ENCODE data around the gene LRRC10B. TPM values are rescaled to one million over a fixed set of nuclear protein-coding genes. Genes with fewer than 3 reads are reported as not detected.

Gene LRRC10B
- total RNA-seq, 4 donors from 2014 or later, result 0.13 to 1.0 TPM; not detected in 2

DNA sequence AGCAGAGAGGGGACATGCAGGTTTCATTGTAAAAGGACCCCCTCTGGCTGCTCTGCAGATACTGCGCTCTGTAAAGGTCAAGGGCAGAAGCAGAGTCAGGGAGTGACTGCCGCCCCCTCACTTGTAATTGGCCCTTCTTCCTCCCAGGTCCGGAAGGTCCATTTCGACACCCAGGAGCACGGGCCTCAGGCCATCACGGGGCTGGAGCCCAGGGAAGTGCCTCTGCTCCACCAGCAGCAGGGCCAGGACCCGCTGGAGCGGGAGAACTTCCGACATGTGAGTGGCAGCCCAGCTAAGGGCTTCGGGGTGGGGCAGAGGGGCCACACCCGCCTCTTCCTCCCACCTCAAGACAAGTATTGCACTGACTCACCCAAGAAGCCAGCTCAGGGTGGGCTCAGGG is 24.0 kb upstream of the LRRC10B start:
- H3K27me3 ChIP-seq, result peaks cover 0 to 6% (median 4%) of the 10 kb centered on the region in 3 donors
- no peaks in the 10 kb centered on the region for H3K9me3 ChIP-seq
- in situ Hi-C loops (cut with MboI; ENCODE audit: low sequenced_read_pairs in 4 of 4) (no loop called here), intact Hi-C loops (cut with DNase I; ENCODE audit: low total_unique reads) (no loop called here)
- DNase-seq (no peak), ATAC-seq (no peak)
- peaks cover 0 to 2% of the 10 kb centered on the region in 2 donors for H3K4me1 ChIP-seq
- TF ChIP-seq, protein P1, sequence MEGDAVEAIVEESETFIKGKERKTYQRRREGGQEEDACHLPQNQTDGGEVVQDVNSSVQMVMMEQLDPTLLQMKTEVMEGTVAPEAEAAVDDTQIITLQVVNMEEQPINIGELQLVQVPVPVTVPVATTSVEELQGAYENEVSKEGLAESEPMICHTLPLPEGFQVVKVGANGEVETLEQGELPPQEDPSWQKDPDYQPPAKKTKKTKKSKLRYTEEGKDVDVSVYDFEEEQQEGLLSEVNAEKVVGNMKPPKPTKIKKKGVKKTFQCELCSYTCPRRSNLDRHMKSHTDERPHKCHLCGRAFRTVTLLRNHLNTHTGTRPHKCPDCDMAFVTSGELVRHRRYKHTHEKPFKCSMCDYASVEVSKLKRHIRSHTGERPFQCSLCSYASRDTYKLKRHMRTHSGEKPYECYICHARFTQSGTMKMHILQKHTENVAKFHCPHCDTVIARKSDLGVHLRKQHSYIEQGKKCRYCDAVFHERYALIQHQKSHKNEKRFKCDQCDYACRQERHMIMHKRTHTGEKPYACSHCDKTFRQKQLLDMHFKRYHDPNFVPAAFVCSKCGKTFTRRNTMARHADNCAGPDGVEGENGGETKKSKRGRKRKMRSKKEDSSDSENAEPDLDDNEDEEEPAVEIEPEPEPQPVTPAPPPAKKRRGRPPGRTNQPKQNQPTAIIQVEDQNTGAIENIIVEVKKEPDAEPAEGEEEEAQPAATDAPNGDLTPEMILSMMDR (IDR thresholded peaks at IDR 0.05 in 4 of 5, conservative IDR thresholded peaks at IDR 0.05 in 1 of 5), result no peak
- TF ChIP-seq POLR2A (IDR thresholded peaks at IDR 0.05), result no peak
- no peak overlapping the region for H3K27ac ChIP-seq
- H3K4me3 ChIP-seq, result no peak overlapping the region
- no peaks in the 10 kb centered on the region for H3K36me3 ChIP-seq

DNA sequence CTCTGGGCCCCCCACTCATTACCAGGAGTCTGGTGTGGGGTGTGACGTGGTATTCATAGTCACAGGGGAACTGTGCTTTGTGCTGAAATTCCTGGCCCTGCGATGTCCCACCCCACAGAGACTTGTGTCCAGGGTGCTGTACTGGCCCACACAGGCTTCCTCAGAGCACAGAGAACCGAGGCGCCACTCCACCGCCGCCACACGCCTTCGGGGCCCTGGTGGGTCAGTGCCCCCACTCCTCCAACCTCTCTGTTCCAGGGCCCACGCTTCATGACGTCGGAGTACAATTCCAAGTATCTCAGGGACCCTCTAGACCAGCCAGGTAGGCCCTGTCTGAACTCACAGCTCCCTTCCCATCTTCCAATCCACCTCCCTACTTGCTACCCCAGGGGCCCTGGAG is 23.5 kb upstream of the LRRC10B start:
- ATAC-seq (no peak), DNase-seq (no peak)
- no peak for TF ChIP-seq POLR2A (IDR thresholded peaks at IDR 0.05)
- TF ChIP-seq, protein P1 (IDR thresholded peaks at IDR 0.05 in 4 of 5, conservative IDR thresholded peaks at IDR 0.05 in 1 of 5), result no peak
- no peak overlapping the region for H3K27ac ChIP-seq
- intact Hi-C loops (cut with DNase I; ENCODE audit: low total_unique reads) (no loop called here), in situ Hi-C loops (cut with MboI; ENCODE audit: low sequenced_read_pairs in 4 of 4) (no loop called here)
- no peaks in the 10 kb centered on the region for H3K36me3 ChIP-seq
- H3K4me1 ChIP-seq, result peaks cover 0 to 5% of the 10 kb centered on the region in 2 donors
- peaks cover 0 to 6% (median 4%) of the 10 kb centered on the region in 3 donors for H3K27me3 ChIP-seq
- H3K9me3 ChIP-seq, result no peaks in the 10 kb centered on the region
- H3K4me3 ChIP-seq, result no peak overlapping the region

DNA sequence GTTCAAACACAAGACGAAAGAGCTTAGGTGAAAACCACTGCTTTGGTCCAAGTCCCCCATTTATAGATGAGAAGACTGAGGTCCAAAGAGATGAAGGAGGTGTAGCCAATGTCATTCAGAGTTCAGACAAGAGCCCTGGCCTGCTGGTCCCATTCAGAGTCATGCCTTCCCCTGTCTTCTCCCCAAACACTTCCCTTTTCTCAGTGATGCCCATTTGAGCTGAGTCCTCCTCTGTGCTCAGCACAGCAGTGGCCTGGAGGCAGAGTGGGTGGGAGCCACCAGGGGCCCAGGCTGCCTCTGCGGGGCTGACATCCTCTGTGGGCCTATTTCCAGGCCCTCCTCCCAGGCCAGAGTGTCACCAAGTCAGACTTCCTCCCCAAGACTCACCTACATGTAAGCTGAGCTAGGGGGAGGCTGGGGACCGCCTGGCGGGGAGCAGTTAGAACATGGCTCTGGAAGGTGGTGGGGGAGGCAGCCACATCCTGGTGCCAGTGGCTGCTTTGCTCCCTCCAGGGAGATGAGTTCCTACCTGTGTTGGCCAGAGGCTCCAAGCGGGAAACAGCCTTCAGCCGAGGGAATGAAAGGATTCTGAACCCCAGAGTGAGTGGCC is 22.4 kb upstream of the LRRC10B start:
- intact Hi-C loops (cut with DNase I; ENCODE audit: low total_unique reads), result no loop called here
- TF ChIP-seq, protein P1 (IDR thresholded peaks at IDR 0.05 in 4 of 5, conservative IDR thresholded peaks at IDR 0.05 in 1 of 5), result no peak

DNA sequence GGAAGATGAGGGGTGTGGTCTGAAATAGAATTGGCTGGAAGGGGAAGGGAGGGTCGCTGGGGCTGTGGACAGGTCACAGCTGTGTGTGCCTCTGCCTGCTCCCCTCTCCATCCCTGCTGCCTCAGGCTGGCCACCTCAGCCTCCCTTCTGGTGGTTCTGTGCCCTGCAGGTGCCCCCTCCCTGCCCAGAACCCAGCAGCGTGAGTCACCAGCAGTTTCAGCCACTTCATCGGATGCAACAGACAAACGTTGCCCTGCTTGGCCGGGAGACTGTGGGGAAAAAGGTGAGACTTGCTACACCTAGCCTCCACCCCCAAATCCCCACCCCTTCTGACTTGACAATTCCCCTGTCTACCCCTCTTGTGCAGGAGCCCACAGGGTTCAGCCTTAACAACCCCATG is 21.8 kb upstream of the LRRC10B start:
- no peak for TF ChIP-seq POLR2A (IDR thresholded peaks at IDR 0.05)
- in situ Hi-C loops (cut with MboI; ENCODE audit: low sequenced_read_pairs in 4 of 4) (no loop called here), intact Hi-C loops (cut with DNase I; ENCODE audit: low total_unique reads) (no loop called here)

More for the DNA sequence above, 22.4 kb upstream of the LRRC10B start:
- Histone ChIP-seq H3K27me3 (peaks cover 0 to 6% (median 4%) of the 10 kb centered on the region in 3 donors), H3K4me1 (peaks cover 0 to 5% of the 10 kb centered on the region in 2 donors), H3K27ac (no peak overlapping the region), H3K36me3 (no peaks in the 10 kb centered on the region), H3K9me3 (no peaks in the 10 kb centered on the region), H3K4me3 (no peak overlapping the region)
- ATAC-seq, result no peak
- in situ Hi-C loops (cut with MboI; ENCODE audit: low sequenced_read_pairs in 4 of 4), result no loop called here
- DNase-seq, result no peak

DNA sequence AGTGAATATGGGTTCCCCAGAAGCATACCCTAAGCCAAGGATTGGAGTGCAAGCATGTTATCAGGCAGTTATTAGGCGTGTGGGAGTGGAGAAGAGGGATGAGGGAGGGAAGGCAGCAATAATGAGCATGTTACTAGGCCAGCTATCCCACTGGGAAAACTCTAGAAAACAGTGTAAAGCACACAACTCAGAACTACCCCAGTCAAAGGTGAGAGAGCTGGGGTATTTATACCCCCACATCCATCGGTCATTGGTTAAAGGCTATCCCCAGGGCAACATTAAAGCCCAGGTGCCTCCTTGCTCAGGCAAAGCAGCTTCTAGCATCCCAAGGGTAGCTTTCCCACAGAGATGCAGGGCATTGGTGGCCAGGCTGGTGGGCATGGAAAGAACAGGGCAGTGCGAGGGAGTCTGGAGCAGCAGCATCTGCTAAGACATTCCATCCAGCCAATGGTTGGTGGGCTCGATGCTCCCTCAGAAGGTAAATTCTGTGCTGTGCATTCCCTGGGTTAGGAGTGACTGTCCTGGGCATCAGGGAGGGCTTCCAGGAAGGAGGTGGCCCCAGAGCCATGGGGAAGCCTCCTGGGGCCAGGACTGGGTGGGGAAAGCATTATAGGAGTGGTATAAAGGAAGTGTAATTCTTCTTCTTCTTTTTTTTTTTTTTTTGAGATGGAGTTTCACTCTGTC is 21.1 kb upstream of the LRRC10B start:
- Histone ChIP-seq H3K4me3 (no peak overlapping the region), H3K27ac (peak overlapping the region in 1 of 4 donors; percentile 36), H3K36me3 (no peaks in the 10 kb centered on the region), H3K27me3 (peaks cover 0 to 3% (median 2%) of the 10 kb centered on the region in 3 donors), H3K4me1 (peaks cover 0 to 5% of the 10 kb centered on the region in 2 donors), H3K9me3 (no peaks in the 10 kb centered on the region)
- in situ Hi-C loops (cut with MboI; ENCODE audit: low sequenced_read_pairs in 4 of 4), result no loop called here
- no peak for TF ChIP-seq POLR2A (IDR thresholded peaks at IDR 0.05)
- TF ChIP-seq, protein P1 (IDR thresholded peaks at IDR 0.05 in 4 of 5, conservative IDR thresholded peaks at IDR 0.05 in 1 of 5), result no peak
- intact Hi-C loops (cut with DNase I; ENCODE audit: low total_unique reads), result no loop called here
- no peak for ATAC-seq
- DNase-seq, result no peak

More for the DNA sequence above, 21.8 kb upstream of the LRRC10B start:
- Histone ChIP-seq H3K9me3 (no peaks in the 10 kb centered on the region), H3K4me3 (no peak overlapping the region), H3K4me1 (peaks cover 0 to 5% of the 10 kb centered on the region in 2 donors), H3K36me3 (no peaks in the 10 kb centered on the region), H3K27ac (no peak overlapping the region), H3K27me3 (peaks cover 0 to 6% (median 4%) of the 10 kb centered on the region in 3 donors)
- ATAC-seq, result no peak
- DNase-seq, result no peak

Measured in gastrocnemius medialis (tissue), 4 donors.